Measurements from ENCODE around the gene MLLT10.

MLLT10 gene

GRCh38 chr10:21533467-21534279 lies at the start of gene MLLT10:
TSS of gene MLLT10 (plus strand) at chr10:21534232. CDS start at chr10:21534645, 413 bp downstream.
- peak; percentile 78 to 89 for DNase-seq (ENCODE audit: low read depth in 2 of 2)

GRCh38 chr10:21487416-21488180 lies 46.4 kb upstream of the MLLT10 start:
- DNase-seq (ENCODE audit: low read depth in 2 of 2), result no peak

- no peak for DNase-seq (ENCODE audit: low read depth in 2 of 2)
These were observed 45.6 kb upstream of the MLLT10 start for GRCh38 chr10:21488246-21488956.

GRCh38 chr10:21488957-21489446 lies 45.0 kb upstream of the MLLT10 start:
- DNase-seq (ENCODE audit: low read depth in 2 of 2), result no peak

GRCh38 chr10:21490028-21490710 lies 43.9 kb upstream of the MLLT10 start:
- no peak for DNase-seq (ENCODE audit: low read depth in 2 of 2)

GRCh38 chr10:21490711-21491105 lies 43.3 kb upstream of the MLLT10 start:
- DNase-seq (ENCODE audit: low read depth in 2 of 2), result no peak

GRCh38 chr10:21492421-21492820 lies 41.6 kb upstream of the MLLT10 start:
- no peak for DNase-seq (ENCODE audit: low read depth in 2 of 2)

- DNase-seq (ENCODE audit: low read depth in 2 of 2), result no peak
These were observed 40.2 kb upstream of the MLLT10 start for GRCh38 chr10:21493784-21494183.

GRCh38 chr10:21494191-21495001 lies 39.6 kb upstream of the MLLT10 start:
- DNase-seq (ENCODE audit: low read depth in 2 of 2), result peak in 1 of 2 donors; percentile 11

- no peak for DNase-seq (ENCODE audit: low read depth in 2 of 2)
These were observed 38.9 kb upstream of the MLLT10 start for GRCh38 chr10:21495002-21495751.

- DNase-seq (ENCODE audit: low read depth in 2 of 2), result peak; percentile 77 to 86
These were observed 38.2 kb upstream of the MLLT10 start for GRCh38 chr10:21495752-21496342.

- DNase-seq (ENCODE audit: low read depth in 2 of 2), result peak; percentile 32 to 36
These were observed 37.5 kb upstream of the MLLT10 start for GRCh38 chr10:21496343-21497176.

- peak in 1 of 2 donors; percentile 17 for DNase-seq (ENCODE audit: low read depth in 2 of 2)
These were observed 36.7 kb upstream of the MLLT10 start for GRCh38 chr10:21497177-21497807.

- DNase-seq (ENCODE audit: low read depth in 2 of 2), result no peak
These were observed 35.7 kb upstream of the MLLT10 start for GRCh38 chr10:21498377-21498776.

- no peak for DNase-seq (ENCODE audit: low read depth in 2 of 2)
These were observed 35.0 kb upstream of the MLLT10 start for GRCh38 chr10:21498986-21499385.

GRCh38 chr10:21499701-21500577 lies 34.1 kb upstream of the MLLT10 start:
- no peak for DNase-seq (ENCODE audit: low read depth in 2 of 2)

GRCh38 chr10:21500578-21500910 lies 33.5 kb upstream of the MLLT10 start:
- no peak for DNase-seq (ENCODE audit: low read depth in 2 of 2)

Measured in stimulated activated CD4-positive, alpha-beta T cell treated with anti-CD3 and anti-CD28 coated beads, Interleukin-4, amount 100 ng/mL, for 48 hours (primary cell).